Activated CD8-positive, alpha-beta T cell treated with anti-CD3 and anti-CD28 coated beads for 36 hours (primary cell): ENCODE measurements around the gene ASH1L. TPM values are rescaled to one million over a fixed set of nuclear protein-coding genes. Genes with fewer than 3 reads are reported as not detected.
"Not testable (repeated sequence)": the region's sequence is repeated elsewhere in the genome, so short reads cannot be mapped to it uniquely, and the experiment has no call there.

Experiments used
- ATAC-seq: fragments of 200-7000 bp; cut with Tn5 transposase; one replicate; pipeline ENCODE4 v1.10.0; 2021; ENCODE audit warnings: mild to moderate bottlenecking, moderate library complexity
- CTCF ChIA-PET: fragments of 350-600 bp; sonication (Branson Sonifier 250); formaldehyde crosslinking; loops from one replicate; lab custom pipeline; 2021; ENCODE audit warnings: antibody characterized with exemption; lab: Charles Lee
- POLR2A ChIA-PET: fragments of 350-600 bp; sonication (Branson Sonifier 250); formaldehyde crosslinking; loops from one replicate; lab custom pipeline; 2021; ENCODE audit warnings: antibody characterized with exemption; lab: Charles Lee
- DNase-seq: peaks from one replicate; pipeline ENCODE4 v3.0.0-alpha.2; 2020
- H3K27ac Mint-ChIP-seq: one replicate; pipeline ENCODE4 v1.8.0; 2021; ENCODE audit warnings: mild to moderate bottlenecking, mixed read lengths
- H3K27me3 Mint-ChIP-seq: one replicate; pipeline ENCODE4 v1.8.0; 2021; ENCODE audit warnings: mixed read lengths
- H3K36me3 Mint-ChIP-seq: one replicate; pipeline ENCODE4 v1.8.0; 2021; ENCODE audit warnings: low read depth, mixed read lengths
- H3K4me1 Mint-ChIP-seq: one replicate; pipeline ENCODE4 v1.8.0; 2021; ENCODE audit warnings: low read depth, mixed read lengths
- H3K4me3 Mint-ChIP-seq: one replicate; pipeline ENCODE4 v1.8.0; 2021; ENCODE audit warnings: mild to moderate bottlenecking, moderate library complexity, mixed read lengths
- H3K9me3 Mint-ChIP-seq: one replicate; pipeline ENCODE4 v1.8.0; 2021; ENCODE audit warnings: mixed read lengths
- CTCF ChIP-seq: fragments of 200-600 bp; IDR thresholded peaks from one replicate; pipeline ENCODE4 v1.8.0; 2022; ENCODE audit warnings: antibody characterized with exemption, mild to moderate bottlenecking
- intact Hi-C: fragments of 100-400 bp; cut with micrococcal nuclease; formaldehyde crosslinking; loops from one replicate; pipeline ENCODE4 v1.10.0; 2022
- total RNA-seq, 2 experiments: library from RNA; stranded (reverse); gene quantifications; one replicate each; pipeline ENCODE4 v1.2.3, GENCODE V29; 2021

ASH1L gene
- total RNA-seq, 2 experiments from 2014 or later, result 30.3 to 31.6 TPM

GRCh38 chr1:155522069-155522468 is 40.5 kb downstream of the ASH1L start:
- ATAC-seq, result no peak
- H3K9me3 Mint-ChIP-seq, result no peaks in the 10 kb centered on the region

GRCh38 chr1:155518484-155518883 is 44.1 kb downstream of the ASH1L start:
- ChIA-PET POLR2A (no interaction called here), CTCF (no interaction called here)
- peaks cover 48% of the 10 kb centered on the region for H3K4me1 Mint-ChIP-seq
- ATAC-seq (no peak), DNase-seq (no peak)
- H3K27ac Mint-ChIP-seq, result no peak overlapping the region
- H3K9me3 Mint-ChIP-seq, result no peaks in the 10 kb centered on the region
- peaks cover 33% of the 10 kb centered on the region for H3K36me3 Mint-ChIP-seq
- no peaks in the 10 kb centered on the region for H3K27me3 Mint-ChIP-seq
- intact Hi-C loops, result no loop called here
- H3K4me3 Mint-ChIP-seq, result no peak overlapping the region
- TF ChIP-seq CTCF, result no peak

More at GRCh38 chr1:155522069-155522468, 40.5 kb downstream of the ASH1L start:
- no peak for TF ChIP-seq CTCF
- POLR2A ChIA-PET, result no interaction called here
- CTCF ChIA-PET, result no interaction called here
- DNase-seq, result no peak
- H3K36me3 Mint-ChIP-seq, result peaks cover 25% of the 10 kb centered on the region
- H3K4me1 Mint-ChIP-seq, result peaks cover 37% of the 10 kb centered on the region
- intact Hi-C loops, result no loop called here
- no peaks in the 10 kb centered on the region for H3K27me3 Mint-ChIP-seq
- no peak overlapping the region for H3K4me3 Mint-ChIP-seq
- H3K27ac Mint-ChIP-seq, result no peak overlapping the region

GRCh38 chr1:155514582-155515187 is 47.9 kb downstream of the ASH1L start:
- H3K27me3 Mint-ChIP-seq, result no peaks in the 10 kb centered on the region
- ChIA-PET POLR2A (no interaction called here), CTCF (interaction anchor here (1.4 to 1.6 kb wide), 3 partner anchors 15 to 263 kb away, joined by 3 to 4 read pairs (median 3); no protein-coding TSS in a partner anchor)
- intact Hi-C loops, result no loop called here
- ATAC-seq, result peak; percentile 39
- no peaks in the 10 kb centered on the region for H3K9me3 Mint-ChIP-seq
- no peak for TF ChIP-seq CTCF
- peak overlapping the region; percentile 46 for H3K27ac Mint-ChIP-seq
- H3K4me1 Mint-ChIP-seq, result peaks cover 48% of the 10 kb centered on the region
- H3K4me3 Mint-ChIP-seq, result peak overlapping the region; percentile 24
- H3K36me3 Mint-ChIP-seq, result peaks cover 27% of the 10 kb centered on the region
- no peak for DNase-seq

GRCh38 chr1:155513300-155513916 is 49.2 kb downstream of the ASH1L start:
- no peak for ATAC-seq
- no peak overlapping the region for H3K27ac Mint-ChIP-seq
- H3K27me3 Mint-ChIP-seq, result no peaks in the 10 kb centered on the region
- no peaks in the 10 kb centered on the region for H3K9me3 Mint-ChIP-seq
- ChIA-PET CTCF (interaction anchor here (1.1 to 1.6 kb wide), 3 partner anchors 9 to 24 kb away, joined by 3 to 4 read pairs (median 3); no protein-coding TSS in a partner anchor), POLR2A (no interaction called here)
- peaks cover 23% of the 10 kb centered on the region for H3K36me3 Mint-ChIP-seq
- intact Hi-C loops, result no loop called here
- no peak overlapping the region for H3K4me3 Mint-ChIP-seq
- TF ChIP-seq CTCF, result no peak
- DNase-seq, result no peak
- peaks cover 47% of the 10 kb centered on the region for H3K4me1 Mint-ChIP-seq

- CTCF ChIA-PET, H3K9me3 Mint-ChIP-seq, DNase-seq, H3K27ac Mint-ChIP-seq, ATAC-seq, H3K27me3 Mint-ChIP-seq, H3K4me3 Mint-ChIP-seq, POLR2A ChIA-PET, intact Hi-C loops: not testable (repeated sequence)
- peaks cover 19% of the 10 kb centered on the region for H3K36me3 Mint-ChIP-seq
- peaks cover 39% of the 10 kb centered on the region for H3K4me1 Mint-ChIP-seq
Observed at GRCh38 chr1:155511385-155511784, 51.2 kb downstream of the ASH1L start.
